Neural cell (in vitro differentiated cells): Measurements from ENCODE around the gene RYR2. TPM values are rescaled to one million over a fixed set of nuclear protein-coding genes. Genes with fewer than 3 reads are reported as not detected.

Source experiments
- H2AFZ ChIP-seq: fragments of 200-600, 300-800 bp; sonication (generic), shearing (Covaris generic); 2 replicates; pipeline ENCODE4 v1.6.0; 2014; ENCODE audit warnings: low read depth, mild to moderate bottlenecking, antibody characterized with exemption, low read length, moderate library complexity
- H3F3A ChIP-seq: fragments of 200-600 bp; shearing (Covaris generic); 2 replicates; pipeline ENCODE4 v1.6.1; 2016; ENCODE audit warnings: mild to moderate bottlenecking, moderate library complexity, mixed read lengths, antibody characterized with exemption, low read length; ENCODE audit not compliant: insufficient read depth, poor library complexity, severe bottlenecking
- H3K27ac ChIP-seq: fragments of 200-600, 300-800 bp; sonication (generic), shearing (Covaris generic); 2 replicates; pipeline ENCODE4 v1.5.1; 2014; ENCODE audit warnings: mild to moderate bottlenecking, low read length, moderate library complexity
- H3K27me3 ChIP-seq: fragments of 300-800, 200-600 bp; sonication (generic), shearing (Covaris generic); 2 replicates; pipeline ENCODE4 v1.6.0; 2014; ENCODE audit warnings: mild to moderate bottlenecking, low read depth, low read length, moderate library complexity; ENCODE audit not compliant: insufficient read depth
- H3K36me3 ChIP-seq: fragments of 300-800, 200-600 bp; sonication (generic), shearing (Covaris generic); 2 replicates; pipeline ENCODE4 v1.5.1; 2014; ENCODE audit warnings: mild to moderate bottlenecking, antibody characterized with exemption, low read length, moderate library complexity; ENCODE audit not compliant: insufficient read depth
- H3K4me2 ChIP-seq: fragments of 300-800, 200-600 bp; sonication (generic), shearing (Covaris generic); 2 replicates; pipeline ENCODE4 v1.6.0; 2014; ENCODE audit warnings: mild to moderate bottlenecking, low read length
- H3K4me3 ChIP-seq: fragments of 300-800, 200-600 bp; sonication (generic), shearing (Covaris generic); 2 replicates; pipeline ENCODE4 v1.5.1; 2014; ENCODE audit warnings: mild to moderate bottlenecking, low read length, moderate library complexity
- H3K79me2 ChIP-seq: fragments of 200-600 bp; shearing (Covaris generic); replicated peaks from 2 replicates; pipeline ENCODE4 v1.6.0; 2014; ENCODE audit warnings: mild to moderate bottlenecking, low read length, moderate library complexity; ENCODE audit not compliant: insufficient read depth
- H3K9ac ChIP-seq: fragments of 300-800, 200-600 bp; sonication (generic), shearing (Covaris generic); 2 replicates; pipeline ENCODE4 v1.6.1; 2016; ENCODE audit warnings: mild to moderate bottlenecking, low read length, mixed read lengths
- H3K9me2 ChIP-seq: fragments of 200-600 bp; shearing (Covaris generic); 2 replicates; pipeline ENCODE4 v1.6.1; 2016; ENCODE audit warnings: mild to moderate bottlenecking, low read length, mixed read lengths; ENCODE audit not compliant: insufficient read depth
- H3K9me3 ChIP-seq: fragments of 200-600, 300-800 bp; sonication (generic), shearing (Covaris generic); 2 replicates; pipeline ENCODE4 v1.6.1; 2016; ENCODE audit warnings: mild to moderate bottlenecking, mixed run types, low read length, moderate library complexity, mixed read lengths
- H4K20me1 ChIP-seq: fragments of 200-600 bp; shearing (Covaris generic); 2 replicates; pipeline ENCODE4 v1.6.1; 2016; ENCODE audit warnings: mild to moderate bottlenecking, mixed run types; ENCODE audit not compliant: insufficient read depth
- EP300 ChIP-seq: fragments of 450-650 bp; conservative IDR thresholded peaks from 2 replicates; pipeline ENCODE4 v1.6.1; 2014; ENCODE audit warnings: antibody characterized with exemption, mild to moderate bottlenecking, moderate library complexity; ENCODE audit not compliant: poor library complexity, severe bottlenecking
- EZH2 ChIP-seq: fragments of 200-600, 300-800 bp; shearing (Covaris generic), sonication (generic); IDR thresholded peaks from 2 replicates; pipeline ENCODE4 v1.6.1; 2014; ENCODE audit warnings: antibody characterized with exemption, low read length, borderline replicate concordance, mild to moderate bottlenecking; ENCODE audit not compliant: insufficient read depth, poor library complexity, severe bottlenecking
- MXI1 ChIP-seq: fragments of 450-650 bp; conservative IDR thresholded peaks from 2 replicates; pipeline ENCODE4 v1.6.1; 2014; ENCODE audit warnings: antibody characterized with exemption, mild to moderate bottlenecking; ENCODE audit not compliant: poor library complexity, severe bottlenecking
- POLR2AphosphoS5 ChIP-seq: IDR thresholded peaks from 2 replicates; pipeline ENCODE4 v1.6.1; 2012
- RAD21 ChIP-seq: fragments of 450-650 bp; conservative IDR thresholded peaks from 2 replicates; pipeline ENCODE4 v1.6.1; 2014; ENCODE audit warnings: antibody characterized with exemption, mild to moderate bottlenecking, moderate library complexity
- SMC3 ChIP-seq: fragments of 450-650 bp; conservative IDR thresholded peaks from 2 replicates; pipeline ENCODE4 v1.6.1; 2014; ENCODE audit warnings: antibody characterized with exemption, mild to moderate bottlenecking, moderate library complexity; ENCODE audit not compliant: poor library complexity
- TAF1 ChIP-seq: IDR thresholded peaks from 2 replicates; pipeline ENCODE4 v1.6.1; 2012; ENCODE audit warnings: low read depth
- polyA plus RNA-seq: library from polyadenylated mRNA; depleted of rRNA; stranded (reverse); fragments of >200 nt; gene quantifications from 2 replicates; pipeline ENCODE4 v1.2.3, GENCODE V29; 2014
- TF ChIP-seq, protein P1 (sequence below): fragments of 450-650 bp; IDR thresholded peaks from 2 replicates; pipeline ENCODE4 v1.5.1; 2014; ENCODE audit warnings: antibody characterized with exemption, mild to moderate bottlenecking, moderate library complexity; ENCODE audit not compliant: poor library complexity, severe bottlenecking
- TF ChIP-seq, protein P2 (sequence below): IDR thresholded peaks from 2 replicates; pipeline ENCODE4 v1.6.1; 2012; ENCODE audit warnings: borderline replicate concordance

Gene RYR2
- polyA plus RNA-seq, 1 donor from 2014 or later: 3.8 TPM

DNA sequence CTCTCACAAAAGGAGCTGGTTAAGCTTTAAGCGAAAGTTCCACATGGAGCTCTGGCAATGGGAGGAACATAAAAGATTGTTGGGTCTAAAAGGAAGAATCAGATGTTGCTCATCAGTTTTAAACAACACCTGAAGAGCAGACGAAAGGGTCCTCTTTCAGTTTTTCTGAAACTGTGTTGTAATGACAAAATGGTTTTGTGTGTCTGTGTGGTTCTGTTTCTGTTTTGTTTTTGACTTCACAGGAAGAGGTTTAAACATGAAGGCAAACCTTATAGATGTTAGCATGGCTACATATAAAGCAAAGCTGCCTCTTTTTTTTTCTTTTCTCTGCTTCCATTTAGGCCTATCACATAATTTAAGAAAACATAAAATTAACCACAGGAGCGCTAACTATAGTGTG is 712.6 kb downstream of the RYR2 start:
- TF ChIP-seq POLR2AphosphoS5 (no peak), EZH2 (no peak), TAF1 (no peak), EP300 (no peak), SMC3 (no peak)
- TF ChIP-seq, protein P1, sequence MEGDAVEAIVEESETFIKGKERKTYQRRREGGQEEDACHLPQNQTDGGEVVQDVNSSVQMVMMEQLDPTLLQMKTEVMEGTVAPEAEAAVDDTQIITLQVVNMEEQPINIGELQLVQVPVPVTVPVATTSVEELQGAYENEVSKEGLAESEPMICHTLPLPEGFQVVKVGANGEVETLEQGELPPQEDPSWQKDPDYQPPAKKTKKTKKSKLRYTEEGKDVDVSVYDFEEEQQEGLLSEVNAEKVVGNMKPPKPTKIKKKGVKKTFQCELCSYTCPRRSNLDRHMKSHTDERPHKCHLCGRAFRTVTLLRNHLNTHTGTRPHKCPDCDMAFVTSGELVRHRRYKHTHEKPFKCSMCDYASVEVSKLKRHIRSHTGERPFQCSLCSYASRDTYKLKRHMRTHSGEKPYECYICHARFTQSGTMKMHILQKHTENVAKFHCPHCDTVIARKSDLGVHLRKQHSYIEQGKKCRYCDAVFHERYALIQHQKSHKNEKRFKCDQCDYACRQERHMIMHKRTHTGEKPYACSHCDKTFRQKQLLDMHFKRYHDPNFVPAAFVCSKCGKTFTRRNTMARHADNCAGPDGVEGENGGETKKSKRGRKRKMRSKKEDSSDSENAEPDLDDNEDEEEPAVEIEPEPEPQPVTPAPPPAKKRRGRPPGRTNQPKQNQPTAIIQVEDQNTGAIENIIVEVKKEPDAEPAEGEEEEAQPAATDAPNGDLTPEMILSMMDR: no peak
- TF ChIP-seq, protein P2, sequence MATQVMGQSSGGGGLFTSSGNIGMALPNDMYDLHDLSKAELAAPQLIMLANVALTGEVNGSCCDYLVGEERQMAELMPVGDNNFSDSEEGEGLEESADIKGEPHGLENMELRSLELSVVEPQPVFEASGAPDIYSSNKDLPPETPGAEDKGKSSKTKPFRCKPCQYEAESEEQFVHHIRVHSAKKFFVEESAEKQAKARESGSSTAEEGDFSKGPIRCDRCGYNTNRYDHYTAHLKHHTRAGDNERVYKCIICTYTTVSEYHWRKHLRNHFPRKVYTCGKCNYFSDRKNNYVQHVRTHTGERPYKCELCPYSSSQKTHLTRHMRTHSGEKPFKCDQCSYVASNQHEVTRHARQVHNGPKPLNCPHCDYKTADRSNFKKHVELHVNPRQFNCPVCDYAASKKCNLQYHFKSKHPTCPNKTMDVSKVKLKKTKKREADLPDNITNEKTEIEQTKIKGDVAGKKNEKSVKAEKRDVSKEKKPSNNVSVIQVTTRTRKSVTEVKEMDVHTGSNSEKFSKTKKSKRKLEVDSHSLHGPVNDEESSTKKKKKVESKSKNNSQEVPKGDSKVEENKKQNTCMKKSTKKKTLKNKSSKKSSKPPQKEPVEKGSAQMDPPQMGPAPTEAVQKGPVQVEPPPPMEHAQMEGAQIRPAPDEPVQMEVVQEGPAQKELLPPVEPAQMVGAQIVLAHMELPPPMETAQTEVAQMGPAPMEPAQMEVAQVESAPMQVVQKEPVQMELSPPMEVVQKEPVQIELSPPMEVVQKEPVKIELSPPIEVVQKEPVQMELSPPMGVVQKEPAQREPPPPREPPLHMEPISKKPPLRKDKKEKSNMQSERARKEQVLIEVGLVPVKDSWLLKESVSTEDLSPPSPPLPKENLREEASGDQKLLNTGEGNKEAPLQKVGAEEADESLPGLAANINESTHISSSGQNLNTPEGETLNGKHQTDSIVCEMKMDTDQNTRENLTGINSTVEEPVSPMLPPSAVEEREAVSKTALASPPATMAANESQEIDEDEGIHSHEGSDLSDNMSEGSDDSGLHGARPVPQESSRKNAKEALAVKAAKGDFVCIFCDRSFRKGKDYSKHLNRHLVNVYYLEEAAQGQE: no peak

DNA sequence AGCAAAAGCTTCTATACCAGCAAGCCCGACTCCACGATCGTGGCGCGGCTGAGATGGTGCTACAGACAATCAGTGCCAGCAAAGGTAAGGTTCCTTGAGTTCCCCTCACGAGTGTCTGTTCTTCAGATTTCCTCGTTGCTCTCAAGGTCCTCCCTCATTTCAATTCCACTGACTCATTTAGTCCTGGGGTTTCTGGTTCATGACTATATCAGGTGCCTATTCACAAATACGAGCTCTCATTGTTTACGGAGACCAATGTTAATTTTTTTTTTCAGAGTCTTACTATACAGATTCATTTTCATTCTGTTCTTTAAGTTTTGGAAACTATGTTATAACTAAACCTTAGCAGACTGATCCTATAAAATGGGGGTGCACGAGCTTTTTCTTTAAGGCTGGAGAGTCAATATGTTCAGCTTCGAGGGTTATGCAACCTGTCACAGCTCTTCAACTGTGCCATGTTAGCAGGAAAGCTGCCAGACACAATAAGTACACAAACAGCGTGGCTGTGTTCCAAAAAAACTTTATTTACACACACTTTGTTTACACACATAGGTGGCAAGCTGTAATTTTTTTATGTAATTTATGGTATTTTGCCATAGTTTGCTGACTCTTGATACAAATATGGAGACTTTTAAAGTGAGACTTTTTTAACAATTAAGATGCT is 714.5 kb downstream of the RYR2 start:
- no peak overlapping the region for H3K9ac ChIP-seq
- no peaks in the 10 kb centered on the region for H3K27me3 ChIP-seq
- H3K9me3 ChIP-seq: no peaks in the 10 kb centered on the region
- H3K27ac ChIP-seq: no peak overlapping the region
- no peak overlapping the region for H3K4me2 ChIP-seq
- H3K9me2 ChIP-seq: no peaks in the 10 kb centered on the region
- no peaks in the 10 kb centered on the region for H3F3A ChIP-seq
- no peaks in the 10 kb centered on the region for H3K79me2 ChIP-seq
- H3K36me3 ChIP-seq: no peaks in the 10 kb centered on the region
- no peaks in the 10 kb centered on the region for H4K20me1 ChIP-seq
- TF ChIP-seq, protein P2: no peak
- no peak for TF ChIP-seq EZH2
- no peak for TF ChIP-seq MXI1
- no peak for TF ChIP-seq SMC3
- no peak for TF ChIP-seq POLR2AphosphoS5
- TF ChIP-seq TAF1: no peak
- TF ChIP-seq, protein P1: no peak
- TF ChIP-seq RAD21: no peak
- no peak for TF ChIP-seq EP300
- no peak overlapping the region for H2AFZ ChIP-seq
- no peak overlapping the region for H3K4me3 ChIP-seq

More for the DNA sequence above, 712.6 kb downstream of the RYR2 start:
- no peak overlapping the region for H3K4me3 ChIP-seq
- no peaks in the 10 kb centered on the region for H3K79me2 ChIP-seq
- no peak overlapping the region for H3K27ac ChIP-seq
- no peaks in the 10 kb centered on the region for H3K9me2 ChIP-seq
- no peaks in the 10 kb centered on the region for H4K20me1 ChIP-seq
- no peaks in the 10 kb centered on the region for H3K27me3 ChIP-seq
- H2AFZ ChIP-seq: no peak overlapping the region
- H3K4me2 ChIP-seq: no peak overlapping the region
- no peaks in the 10 kb centered on the region for H3K36me3 ChIP-seq
- no peaks in the 10 kb centered on the region for H3F3A ChIP-seq
- H3K9ac ChIP-seq: no peak overlapping the region
- no peaks in the 10 kb centered on the region for H3K9me3 ChIP-seq
